Measurements from ENCODE around the gene CAMK1D. TPM values are rescaled to one million over a fixed set of nuclear protein-coding genes. Genes with fewer than 3 reads are reported as not detected.

CAMK1D gene
- total and polyA plus RNA-seq, 4 experiments from 2014 or later = 5.2 to 22.2 (median 19.4) TPM

GRCh38 chr10:12622016-12622415 is 272.7 kb downstream of the CAMK1D start:
- Histone ChIP-seq H3K9me3 (ENCODE audit: control insufficient read depth in 1 of 2, low read length in 2 of 2) (no peaks in the 10 kb centered on the region), H3K36me3 (ENCODE audit: insufficient read depth, low read length) (no peaks in the 10 kb centered on the region), H3K27me3 (ENCODE audit: insufficient read depth, low read length) (no peaks in the 10 kb centered on the region), H3K27ac (ENCODE audit: low read depth, low read length) (no peak overlapping the region), H3K4me1 (ENCODE audit: insufficient read depth, low read length) (no peaks in the 10 kb centered on the region), H3K4me3 (ENCODE audit: low read length in 2 of 2) (no peak overlapping the region)
- no peaks in the 10 kb centered on the region for H3K27me3 Mint-ChIP-seq
- ChIA-PET POLR2A (ENCODE audit: partially characterized antibody) (no interaction called here), CTCF (ENCODE audit: partially characterized antibody) (no interaction called here)
- intact Hi-C loops (cut with micrococcal nuclease) = no loop called here
- peaks cover 0 to 12% (median 11%) of the 10 kb centered on the region in 4 donors for H3K4me1 Mint-ChIP-seq
- H3K36me3 Mint-ChIP-seq = peaks cover 2 to 8% of the 10 kb centered on the region in 2 donors
- no peak overlapping the region for H3K4me3 Mint-ChIP-seq
- no peak for DNase-seq
- H3K9me3 Mint-ChIP-seq = no peaks in the 10 kb centered on the region
- H3K27ac Mint-ChIP-seq = peak overlapping the region in 1 of 7 donors; percentile 70

GRCh38 chr10:12622691-12623090 is 273.3 kb downstream of the CAMK1D start:
- H3K36me3 Mint-ChIP-seq = peaks cover 2 to 8% of the 10 kb centered on the region in 2 donors
- no peaks in the 10 kb centered on the region for H3K27me3 ChIP-seq (ENCODE audit: insufficient read depth, low read length)
- no peaks in the 10 kb centered on the region for H3K4me1 ChIP-seq (ENCODE audit: insufficient read depth, low read length)
- no peak overlapping the region for H3K27ac ChIP-seq (ENCODE audit: low read depth, low read length)
- H3K36me3 ChIP-seq (ENCODE audit: insufficient read depth, low read length) = no peaks in the 10 kb centered on the region
- ChIA-PET CTCF (ENCODE audit: partially characterized antibody) (no interaction called here), POLR2A (ENCODE audit: partially characterized antibody) (no interaction called here)
- no peak overlapping the region for H3K27ac Mint-ChIP-seq
- peaks cover 0 to 13% (median 11%) of the 10 kb centered on the region in 4 donors for H3K4me1 Mint-ChIP-seq
- DNase-seq = no peak
- no peaks in the 10 kb centered on the region for H3K27me3 Mint-ChIP-seq
- H3K9me3 ChIP-seq (ENCODE audit: control insufficient read depth in 1 of 2, low read length in 2 of 2) = no peaks in the 10 kb centered on the region
- H3K4me3 ChIP-seq (ENCODE audit: low read length in 2 of 2) = no peak overlapping the region
- H3K9me3 Mint-ChIP-seq = no peaks in the 10 kb centered on the region
- intact Hi-C loops (cut with micrococcal nuclease) = no loop called here
- no peak overlapping the region for H3K4me3 Mint-ChIP-seq

- Histone ChIP-seq H3K4me1 (ENCODE audit: insufficient read depth, low read length) (peaks cover 5% of the 10 kb centered on the region), H3K9me3 (ENCODE audit: control insufficient read depth in 1 of 2, low read length in 2 of 2) (no peaks in the 10 kb centered on the region), H3K4me3 (ENCODE audit: low read length in 2 of 2) (no peak overlapping the region), H3K27me3 (ENCODE audit: insufficient read depth, low read length) (no peaks in the 10 kb centered on the region), H3K27ac (ENCODE audit: low read depth, low read length) (no peak overlapping the region), H3K36me3 (ENCODE audit: insufficient read depth, low read length) (no peaks in the 10 kb centered on the region)
- ChIA-PET POLR2A (ENCODE audit: partially characterized antibody) (no interaction called here), CTCF (ENCODE audit: partially characterized antibody) (interaction anchor here (1.1 kb wide), 1 partner anchor 36 kb away, joined by 4 read pairs; no protein-coding TSS in a partner anchor)
- DNase-seq = no peak
- no peaks in the 10 kb centered on the region for H3K27me3 Mint-ChIP-seq
- H3K36me3 Mint-ChIP-seq = peaks cover 2 to 9% of the 10 kb centered on the region in 2 donors
- H3K27ac Mint-ChIP-seq = peak overlapping the region in 2 of 7 donors; percentile 47 to 50
- H3K9me3 Mint-ChIP-seq = peaks cover 0 to 2% (median 0%) of the 10 kb centered on the region in 8 donors
- no peak overlapping the region for H3K4me3 Mint-ChIP-seq
- intact Hi-C loops (cut with micrococcal nuclease) = no loop called here
- H3K4me1 Mint-ChIP-seq = peaks cover 10 to 17% (median 15%) of the 10 kb centered on the region in 4 donors
Measured at GRCh38 chr10:12625393-12626023, 276.2 kb downstream of the CAMK1D start.

- Histone ChIP-seq H3K4me3 (ENCODE audit: low read length in 2 of 2) (no peak overlapping the region), H3K27me3 (ENCODE audit: insufficient read depth, low read length) (no peaks in the 10 kb centered on the region), H3K4me1 (ENCODE audit: insufficient read depth, low read length) (peaks cover 5% of the 10 kb centered on the region), H3K27ac (ENCODE audit: low read depth, low read length) (no peak overlapping the region), H3K9me3 (ENCODE audit: control insufficient read depth in 1 of 2, low read length in 2 of 2) (no peaks in the 10 kb centered on the region), H3K36me3 (ENCODE audit: insufficient read depth, low read length) (no peaks in the 10 kb centered on the region)
- peak overlapping the region in 1 of 7 donors; percentile 16 for H3K27ac Mint-ChIP-seq
- intact Hi-C loops (cut with micrococcal nuclease) = no loop called here
- H3K27me3 Mint-ChIP-seq = no peaks in the 10 kb centered on the region
- peaks cover 13 to 16% (median 16%) of the 10 kb centered on the region in 4 donors for H3K4me1 Mint-ChIP-seq
- DNase-seq = no peak
- H3K4me3 Mint-ChIP-seq = no peak overlapping the region
- peaks cover 0 to 2% (median 0%) of the 10 kb centered on the region in 8 donors for H3K9me3 Mint-ChIP-seq
- H3K36me3 Mint-ChIP-seq = peaks cover 2 to 9% of the 10 kb centered on the region in 2 donors
- ChIA-PET POLR2A (ENCODE audit: partially characterized antibody) (no interaction called here), CTCF (ENCODE audit: partially characterized antibody) (interaction anchor here (1.2 kb wide), 1 partner anchor 364 kb away, joined by 4 read pairs; no protein-coding TSS in a partner anchor)
Measured at GRCh38 chr10:12628153-12628552, 278.8 kb downstream of the CAMK1D start.

GRCh38 chr10:12628964-12629766 is 279.8 kb downstream of the CAMK1D start:
- no peaks in the 10 kb centered on the region for H3K27me3 Mint-ChIP-seq
- CTCF ChIA-PET (ENCODE audit: partially characterized antibody) = interaction anchor here (1.2 to 1.3 kb wide), 3 partner anchors 11 to 365 kb away, joined by 3 to 4 read pairs (median 3); no protein-coding TSS in a partner anchor
- no peaks in the 10 kb centered on the region for H3K27me3 ChIP-seq (ENCODE audit: insufficient read depth, low read length)
- no peak overlapping the region for H3K27ac ChIP-seq (ENCODE audit: low read depth, low read length)
- peaks cover 0 to 2% (median 0%) of the 10 kb centered on the region in 8 donors for H3K9me3 Mint-ChIP-seq
- DNase-seq = no peak
- H3K36me3 ChIP-seq (ENCODE audit: insufficient read depth, low read length) = no peaks in the 10 kb centered on the region
- H3K36me3 Mint-ChIP-seq = peaks cover 2 to 9% of the 10 kb centered on the region in 2 donors
- peak overlapping the region in 4 of 7 donors; percentile 3 to 55 (median 30) for H3K27ac Mint-ChIP-seq
- peaks cover 5% of the 10 kb centered on the region for H3K4me1 ChIP-seq (ENCODE audit: insufficient read depth, low read length)
- peaks cover 12 to 20% (median 19%) of the 10 kb centered on the region in 4 donors for H3K4me1 Mint-ChIP-seq
- no peak overlapping the region for H3K4me3 ChIP-seq (ENCODE audit: low read length in 2 of 2)
- intact Hi-C loops (cut with micrococcal nuclease) = no loop called here
- H3K4me3 Mint-ChIP-seq = peak overlapping the region in 2 of 8 donors; percentile 6 to 12
- no peaks in the 10 kb centered on the region for H3K9me3 ChIP-seq (ENCODE audit: control insufficient read depth in 1 of 2, low read length in 2 of 2)
- POLR2A ChIA-PET (ENCODE audit: partially characterized antibody) = no interaction called here

GRCh38 chr10:12629767-12630165 is 280.4 kb downstream of the CAMK1D start:
- Mint-ChIP-seq H3K27me3 (no peaks in the 10 kb centered on the region), H3K4me1 (peaks cover 10 to 26% (median 23%) of the 10 kb centered on the region in 4 donors), H3K36me3 (peaks cover 2 to 4% of the 10 kb centered on the region in 2 donors), H3K27ac (peak overlapping the region in 2 of 7 donors; percentile 44 to 55), H3K9me3 (peaks cover 0 to 2% (median 0%) of the 10 kb centered on the region in 8 donors), H3K4me3 (no peak overlapping the region)
- Histone ChIP-seq H3K36me3 (ENCODE audit: insufficient read depth, low read length) (no peaks in the 10 kb centered on the region), H3K4me3 (ENCODE audit: low read length in 2 of 2) (no peak overlapping the region), H3K9me3 (ENCODE audit: control insufficient read depth in 1 of 2, low read length in 2 of 2) (no peaks in the 10 kb centered on the region), H3K27me3 (ENCODE audit: insufficient read depth, low read length) (no peaks in the 10 kb centered on the region), H3K4me1 (ENCODE audit: insufficient read depth, low read length) (peaks cover 6% of the 10 kb centered on the region), H3K27ac (ENCODE audit: low read depth, low read length) (no peak overlapping the region)
- no peak for DNase-seq
- ChIA-PET POLR2A (ENCODE audit: partially characterized antibody) (no interaction called here), CTCF (ENCODE audit: partially characterized antibody) (interaction anchor here (1.2 to 1.3 kb wide), 2 partner anchors 10 to 27 kb away, joined by 3 read pairs; no protein-coding TSS in a partner anchor)
- intact Hi-C loops (cut with micrococcal nuclease) = no loop called here

GRCh38 chr10:12631216-12631615 is 281.9 kb downstream of the CAMK1D start:
- Mint-ChIP-seq H3K4me1 (peaks cover 21 to 40% (median 34%) of the 10 kb centered on the region in 4 donors), H3K27ac (no peak overlapping the region), H3K9me3 (peaks cover 0 to 2% (median 0%) of the 10 kb centered on the region in 8 donors), H3K36me3 (peaks cover 0 to 4% of the 10 kb centered on the region in 2 donors), H3K27me3 (no peaks in the 10 kb centered on the region), H3K4me3 (no peak overlapping the region)
- intact Hi-C loops (cut with micrococcal nuclease) = no loop called here
- H3K27me3 ChIP-seq (ENCODE audit: insufficient read depth, low read length) = no peaks in the 10 kb centered on the region
- peaks cover 20% of the 10 kb centered on the region for H3K4me1 ChIP-seq (ENCODE audit: insufficient read depth, low read length)
- no peak for DNase-seq
- no peak overlapping the region for H3K4me3 ChIP-seq (ENCODE audit: low read length in 2 of 2)
- no peak overlapping the region for H3K27ac ChIP-seq (ENCODE audit: low read depth, low read length)
- H3K36me3 ChIP-seq (ENCODE audit: insufficient read depth, low read length) = no peaks in the 10 kb centered on the region
- H3K9me3 ChIP-seq (ENCODE audit: control insufficient read depth in 1 of 2, low read length in 2 of 2) = no peaks in the 10 kb centered on the region
- CTCF ChIA-PET (ENCODE audit: partially characterized antibody) = interaction anchor here (0.8 kb wide), 1 partner anchor 18 kb away, joined by 3 read pairs; no protein-coding TSS in a partner anchor
- POLR2A ChIA-PET (ENCODE audit: partially characterized antibody) = no interaction called here
